PC-3 (cell line): Measurements from ENCODE around the gene COL12A1.

Experiments used
- EZH2 ChIP-seq: fragments of 300-600 bp; sonication (generic); IDR thresholded peaks from one replicate; pipeline ENCODE4 v1.6.1; 2017; ENCODE audit warnings: antibody characterized with exemption, mild to moderate bottlenecking, low read length; ENCODE audit not compliant: unreplicated experiment
- EZH2phosphoT487 ChIP-seq: fragments of 300-600 bp; sonication (generic); IDR thresholded peaks from 2 replicates; pipeline ENCODE4 v1.6.1; 2018; ENCODE audit warnings: mild to moderate bottlenecking, antibody characterized with exemption, low read length, borderline replicate concordance
- TF ChIP-seq, protein P1 (sequence below): fragments of 300-600 bp; sonication (generic); conservative IDR thresholded peaks from 2 replicates; pipeline ENCODE4 v1.5.1; 2017; ENCODE audit warnings: antibody characterized with exemption, low read depth, mild to moderate bottlenecking, low read length

GRCh38 chr6:75149240-75149639 is 56.6 kb downstream of the COL12A1 start:
- TF ChIP-seq, protein P1, sequence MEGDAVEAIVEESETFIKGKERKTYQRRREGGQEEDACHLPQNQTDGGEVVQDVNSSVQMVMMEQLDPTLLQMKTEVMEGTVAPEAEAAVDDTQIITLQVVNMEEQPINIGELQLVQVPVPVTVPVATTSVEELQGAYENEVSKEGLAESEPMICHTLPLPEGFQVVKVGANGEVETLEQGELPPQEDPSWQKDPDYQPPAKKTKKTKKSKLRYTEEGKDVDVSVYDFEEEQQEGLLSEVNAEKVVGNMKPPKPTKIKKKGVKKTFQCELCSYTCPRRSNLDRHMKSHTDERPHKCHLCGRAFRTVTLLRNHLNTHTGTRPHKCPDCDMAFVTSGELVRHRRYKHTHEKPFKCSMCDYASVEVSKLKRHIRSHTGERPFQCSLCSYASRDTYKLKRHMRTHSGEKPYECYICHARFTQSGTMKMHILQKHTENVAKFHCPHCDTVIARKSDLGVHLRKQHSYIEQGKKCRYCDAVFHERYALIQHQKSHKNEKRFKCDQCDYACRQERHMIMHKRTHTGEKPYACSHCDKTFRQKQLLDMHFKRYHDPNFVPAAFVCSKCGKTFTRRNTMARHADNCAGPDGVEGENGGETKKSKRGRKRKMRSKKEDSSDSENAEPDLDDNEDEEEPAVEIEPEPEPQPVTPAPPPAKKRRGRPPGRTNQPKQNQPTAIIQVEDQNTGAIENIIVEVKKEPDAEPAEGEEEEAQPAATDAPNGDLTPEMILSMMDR = no peak
- TF ChIP-seq EZH2 = no peak
- TF ChIP-seq EZH2phosphoT487 = no peak
